Measurements from ENCODE around the gene STK10. TPM values are rescaled to one million over a fixed set of nuclear protein-coding genes. Genes with fewer than 3 reads are reported as not detected.

STK10 gene
- total and polyA plus RNA-seq, 2 donors (not counting 1 experiment from before 2014, with no cell fraction given): 97.9 to 253 TPM

DNA sequence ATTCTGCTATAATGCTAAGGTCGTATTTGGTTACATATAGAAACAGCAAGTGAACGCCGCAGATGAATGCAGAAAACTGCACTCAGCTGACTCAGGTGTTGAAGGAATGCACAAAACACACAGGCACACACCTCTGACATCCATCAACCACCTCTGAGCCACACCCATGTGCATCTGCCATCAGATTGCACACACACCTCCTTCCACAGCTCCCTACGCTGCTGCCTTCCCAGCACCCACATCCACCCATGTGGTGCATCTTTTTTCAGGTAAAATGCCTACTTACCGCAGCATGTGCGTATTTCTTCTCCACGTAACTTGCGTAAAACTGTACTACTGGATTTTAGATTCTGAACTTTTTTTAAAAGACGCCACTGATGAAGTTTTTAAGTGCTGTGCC lies 7.1 kb downstream of the STK10 start:
- Mint-ChIP-seq H3K4me1 (peaks cover 83% of the 10 kb centered on the region), H3K9me3 (ENCODE audit: insufficient read depth) (no peaks in the 10 kb centered on the region), H3K27me3 (no peaks in the 10 kb centered on the region), H3K4me3 (peak overlapping the region; percentile 26), H3K27ac (peak overlapping the region; percentile 96)
- WGBS (ENCODE audit: insufficient coverage): 89% methylated on average over 5 of the region's 9 CpGs
- peak overlapping the region; percentile 31 for H3K4me2 ChIP-seq (replicated peaks; ENCODE audit: low read depth, low read length, poor library complexity, severe bottlenecking)
- H3K4me1 ChIP-seq (ENCODE audit: control insufficient read depth in 2 of 2, insufficient read depth in 2 of 2, low read length in 2 of 2): peaks cover 83 to 99% of the 10 kb centered on the region in 2 donors
- no peak for DNase-seq
- no peak for TF ChIP-seq EZH2 (IDR thresholded peaks at IDR 0.05; ENCODE audit: borderline replicate concordance, insufficient read depth, low read depth, low read length, poor library complexity, severe bottlenecking)
- TF ChIP-seq, protein P1, sequence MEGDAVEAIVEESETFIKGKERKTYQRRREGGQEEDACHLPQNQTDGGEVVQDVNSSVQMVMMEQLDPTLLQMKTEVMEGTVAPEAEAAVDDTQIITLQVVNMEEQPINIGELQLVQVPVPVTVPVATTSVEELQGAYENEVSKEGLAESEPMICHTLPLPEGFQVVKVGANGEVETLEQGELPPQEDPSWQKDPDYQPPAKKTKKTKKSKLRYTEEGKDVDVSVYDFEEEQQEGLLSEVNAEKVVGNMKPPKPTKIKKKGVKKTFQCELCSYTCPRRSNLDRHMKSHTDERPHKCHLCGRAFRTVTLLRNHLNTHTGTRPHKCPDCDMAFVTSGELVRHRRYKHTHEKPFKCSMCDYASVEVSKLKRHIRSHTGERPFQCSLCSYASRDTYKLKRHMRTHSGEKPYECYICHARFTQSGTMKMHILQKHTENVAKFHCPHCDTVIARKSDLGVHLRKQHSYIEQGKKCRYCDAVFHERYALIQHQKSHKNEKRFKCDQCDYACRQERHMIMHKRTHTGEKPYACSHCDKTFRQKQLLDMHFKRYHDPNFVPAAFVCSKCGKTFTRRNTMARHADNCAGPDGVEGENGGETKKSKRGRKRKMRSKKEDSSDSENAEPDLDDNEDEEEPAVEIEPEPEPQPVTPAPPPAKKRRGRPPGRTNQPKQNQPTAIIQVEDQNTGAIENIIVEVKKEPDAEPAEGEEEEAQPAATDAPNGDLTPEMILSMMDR (IDR thresholded peaks at IDR 0.05): no peak
- H2AFZ ChIP-seq (ENCODE audit: insufficient read depth, low read depth, low read length, poor library complexity, severe bottlenecking): no peak overlapping the region
- H4K20me1 ChIP-seq (ENCODE audit: control insufficient read depth, insufficient read depth, low read length, poor library complexity, severe bottlenecking): peaks cover 13% of the 10 kb centered on the region
- peaks cover 0 to 31% of the 10 kb centered on the region in 2 experiments for H3K36me3 ChIP-seq (replicated peaks in 1 of 2; ENCODE audit: control extremely low read depth in 1 of 2, control insufficient read depth in 1 of 2, extremely low read depth in 1 of 2, insufficient read depth in 2 of 2, low read length in 1 of 2)
- ChIA-PET CTCF (no interaction called here), POLR2A (interaction anchor here (0.7 kb wide), 1 partner anchor 9 kb away, joined by 6 read pairs; no protein-coding TSS in a partner anchor)
- intact Hi-C loops (cut with micrococcal nuclease): loop anchor here (10.0 kb wide), 1 partner anchor 1434 kb away; the partner anchor contains the start of gene BOD1
- peaks cover 100% of the 10 kb centered on the region for H3K79me2 ChIP-seq (ENCODE audit: control insufficient read depth, insufficient read depth, low read length)
- H3K27ac ChIP-seq (ENCODE audit: low read length in 2 of 2): peak overlapping the region; percentile 38 to 98
- no peak for ATAC-seq (ENCODE audit: low read depth)
- no peaks in the 10 kb centered on the region for H3K9me3 ChIP-seq (ENCODE audit: control extremely low read depth in 1 of 3, control insufficient read depth in 2 of 3, insufficient read depth in 1 of 3, low read length in 2 of 3)
- H3K27me3 ChIP-seq (replicated peaks in 1 of 4; ENCODE audit: control extremely low read depth in 1 of 4, control insufficient read depth in 3 of 4, insufficient read depth in 4 of 4, low read length in 3 of 4): no peaks in the 10 kb centered on the region
- H3K4me3 ChIP-seq (ENCODE audit: control extremely low read depth in 1 of 5, extremely low read depth in 1 of 5, insufficient read depth in 1 of 5, low read depth in 2 of 5, low read length in 4 of 5): no peak overlapping the region
- H3K9ac ChIP-seq (ENCODE audit: low read length): peak overlapping the region; percentile 20
